Anterior cingulate cortex (tissue), 58 donors: ENCODE results near the gene APOB.

Experiments
- DNase-seq, 58 donors: peaks; one replicate each; lab custom pipeline; 2025; lab: John Stamatoyannopoulos, UW

Gene APOB

GRCh38 chr2:21007129-21008013 is 36.5 kb downstream of the APOB start:
- DNase-seq: no peak

- no peak for DNase-seq
Measured at GRCh38 chr2:21006423-21007128, 37.3 kb downstream of the APOB start.

GRCh38 chr2:21005700-21006422 is 38.0 kb downstream of the APOB start:
- DNase-seq: no peak

GRCh38 chr2:21005111-21005699 is 38.7 kb downstream of the APOB start:
- DNase-seq: no peak

- DNase-seq: no peak
Measured at GRCh38 chr2:21004181-21004572, 39.7 kb downstream of the APOB start.

GRCh38 chr2:21003572-21004180 is 40.2 kb downstream of the APOB start:
- DNase-seq: no peak

GRCh38 chr2:21002814-21003192 is 41.1 kb downstream of the APOB start:
- DNase-seq: no peak

GRCh38 chr2:21001988-21002813 is 41.7 kb downstream of the APOB start:
- no peak for DNase-seq

- no peak for DNase-seq
Measured at GRCh38 chr2:21001225-21001946, 42.5 kb downstream of the APOB start.

GRCh38 chr2:20999906-21000645 is 43.8 kb downstream of the APOB start:
- DNase-seq: no peak

GRCh38 chr2:20998972-20999905 is 44.6 kb downstream of the APOB start:
- no peak for DNase-seq

- DNase-seq: no peak
Measured at GRCh38 chr2:20997953-20998722, 45.7 kb downstream of the APOB start.

- no peak for DNase-seq
Measured at GRCh38 chr2:20994130-20994529, 49.7 kb downstream of the APOB start.

- no peak for DNase-seq
Measured at GRCh38 chr2:20992201-20992711, 51.6 kb downstream of the APOB start.

- peak in 1 of 58 donors; percentile 12 for DNase-seq
Measured at GRCh38 chr2:20990442-20991430, 53.1 kb downstream of the APOB start.
